ENCODE data around the gene CD302. TPM values are rescaled to one million over a fixed set of nuclear protein-coding genes. Genes with fewer than 3 reads are reported as not detected.

Gene CD302
- total RNA-seq, 1 experiment from 2014 or later, result 0.68 TPM

- no peak overlapping the region for H3K14ac ChIP-seq (ENCODE audit: insufficient read depth, low read length)
- Mint-ChIP-seq H3K9me3 (no peaks in the 10 kb centered on the region), H3K27ac (no peak overlapping the region), H3K4me1 (peaks cover 6 to 7% of the 10 kb centered on the region in 2 experiments), H3K4me3 (no peak overlapping the region), H3K36me3 (ENCODE audit: insufficient read depth in 1 of 3, low read depth in 3 of 3) (no peaks in the 10 kb centered on the region), H3K27me3 (ENCODE audit: low read depth) (peaks cover 3% of the 10 kb centered on the region; the same call in 1 of the 2 replicates)
- no peak overlapping the region for H2BK12ac ChIP-seq (ENCODE audit: insufficient read length, low read depth, low read length)
- H3K79me2 ChIP-seq (ENCODE audit: insufficient read depth, low read length), result no peaks in the 10 kb centered on the region
- H3K79me1 ChIP-seq (ENCODE audit: insufficient read depth, low read depth, low read length, poor library complexity, severe bottlenecking), result no peaks in the 10 kb centered on the region
- H4K20me1 ChIP-seq (ENCODE audit: control insufficient read depth, insufficient read depth, insufficient read length), result no peaks in the 10 kb centered on the region
- no peak for TF ChIP-seq CTCF (conservative IDR thresholded peaks at IDR 0.05)
- H3T11ph ChIP-seq (ENCODE audit: low read length), result no peak overlapping the region
- H4K8ac ChIP-seq (replicated peaks; ENCODE audit: insufficient read length, low read depth, low read length), result no peak overlapping the region
- no peak overlapping the region for H2AK5ac ChIP-seq (ENCODE audit: insufficient read length, low read length)
- WGBS (ENCODE audit: extremely low coverage, insufficient read length, low lambda C conversion rate), result no CpG with 5 or more reads among the region's 4 CpGs
- H3K27me3 ChIP-seq (ENCODE audit: insufficient read depth, low read length), result no peaks in the 10 kb centered on the region
- H2BK5ac ChIP-seq (ENCODE audit: insufficient read length, low read length), result no peak overlapping the region
- no peak for DNase-seq
- no peak overlapping the region for H3K4me2 ChIP-seq (ENCODE audit: insufficient read depth, insufficient read length, low read length)
- H3K4ac ChIP-seq (ENCODE audit: low read depth, low read length), result no peak overlapping the region
- H3K23me2 ChIP-seq (ENCODE audit: insufficient read length, low read depth, low read length, poor library complexity, severe bottlenecking), result no peaks in the 10 kb centered on the region
- no peaks in the 10 kb centered on the region for H3K4me1 ChIP-seq (ENCODE audit: insufficient read depth, low read length)
- no peaks in the 10 kb centered on the region for H3K9me3 ChIP-seq (ENCODE audit: control insufficient read depth, low read depth, low read length)
- no peak overlapping the region for H4K5ac ChIP-seq (ENCODE audit: insufficient read length, low read depth, low read length)
- H3K23ac ChIP-seq (ENCODE audit: insufficient read length, low read depth, low read length), result no peak overlapping the region
- H2BK120ac ChIP-seq (ENCODE audit: low read depth, low read length, poor library complexity, severe bottlenecking), result no peak overlapping the region
- no peak overlapping the region for H3K27ac ChIP-seq (ENCODE audit: insufficient read length, low read depth, low read length)
- H3K9ac ChIP-seq (ENCODE audit: extremely low read depth, insufficient read length, low read length), result no peak overlapping the region
- no peak overlapping the region for H4K91ac ChIP-seq (ENCODE audit: insufficient read length, low read depth, low read length)
- H2BK15ac ChIP-seq (ENCODE audit: low read depth, low read length), result no peak overlapping the region
- no peak overlapping the region for H2AFZ ChIP-seq (ENCODE audit: low read length)
- no peak overlapping the region for H3K18ac ChIP-seq (ENCODE audit: insufficient read length, low read depth, low read length)
- no peak overlapping the region for H2BK20ac ChIP-seq (ENCODE audit: low read depth, low read length, poor library complexity, severe bottlenecking)
- H3K56ac ChIP-seq (ENCODE audit: insufficient read length, low read depth, low read length), result no peak overlapping the region
Observed at GRCh38 chr2:159811232-159811631, 13.2 kb upstream of the CD302 start.
